OCI-LY7 (cell line): ENCODE results near the gene ADARB2. TPM values are rescaled to one million over a fixed set of nuclear protein-coding genes. Genes with fewer than 3 reads are reported as not detected.

Source experiments
- BruUV-seq: library from RNA; stranded (reverse); fragments of 400-500 nt; replicated peaks from 2 replicates; lab custom pipeline; 2021; lab: Mats Ljungman, UMichigan
- CTCF ChIA-PET: fragments of 300-600 bp; sonication (Branson Sonifier 250); formaldehyde crosslinking; loops from one replicate; lab custom pipeline; 2022; ENCODE audit warnings: antibody characterized with exemption; ENCODE audit not compliant: unreplicated experiment; lab: Charles Lee
- POLR2A ChIA-PET: fragments of 300-600 bp; sonication (Branson Sonifier 250); formaldehyde crosslinking; loops from one replicate; lab custom pipeline; 2022; ENCODE audit warnings: antibody characterized with exemption; lab: Charles Lee
- DNase-seq: peaks from one replicate; pipeline ENCODE4 v3.0.0-alpha.2; 2015; ENCODE audit warnings: low spot score
- H2AFZ ChIP-seq: fragments of 200-600 bp; sonication (generic), shearing (Covaris generic); 2 replicates; pipeline ENCODE4 v1.6.1; 2014; ENCODE audit warnings: mild to moderate bottlenecking, antibody characterized with exemption, low read length, moderate library complexity
- H3K27ac ChIP-seq: fragments of 200-600 bp; sonication (generic); 2 replicates; pipeline ENCODE4 v1.5.1; 2014; ENCODE audit warnings: mixed run types, low read depth, mild to moderate bottlenecking, moderate library complexity, low read length, inconsistent platforms; ENCODE audit not compliant: poor library complexity, severe bottlenecking
- H3K36me3 ChIP-seq: fragments of 200-600 bp; sonication (generic); 2 replicates; pipeline ENCODE4 v1.6.1; 2014; ENCODE audit warnings: mild to moderate bottlenecking, antibody characterized with exemption, low read length, moderate library complexity, mixed read lengths; ENCODE audit not compliant: insufficient read depth
- H3K4me1 ChIP-seq: fragments of 200-600 bp; sonication (generic); 2 replicates; pipeline ENCODE4 v1.5.1; 2014; ENCODE audit warnings: mild to moderate bottlenecking, low read length; ENCODE audit not compliant: insufficient read depth, poor library complexity, severe bottlenecking
- H3K4me2 ChIP-seq: fragments of 200-600 bp; sonication (generic); 2 replicates; pipeline ENCODE4 v1.6.1; 2014; ENCODE audit warnings: mild to moderate bottlenecking, low read length
- H3K4me3 ChIP-seq: fragments of 200-600 bp; sonication (generic); 2 replicates; pipeline ENCODE4 v1.5.1; 2014; ENCODE audit warnings: mild to moderate bottlenecking, low read depth, low read length; ENCODE audit not compliant: poor library complexity, severe bottlenecking
- H3K79me2 ChIP-seq: fragments of 200-600 bp; sonication (generic); 2 replicates; pipeline ENCODE4 v1.6.1; 2016; ENCODE audit warnings: low read depth, mild to moderate bottlenecking, low read length, moderate library complexity, mixed read lengths; ENCODE audit not compliant: insufficient read depth
- H3K9me2 ChIP-seq: fragments of 200-600 bp; sonication (generic); 2 replicates; pipeline ENCODE4 v1.6.1; 2016; ENCODE audit warnings: mild to moderate bottlenecking, low read length, mixed read lengths; ENCODE audit not compliant: insufficient read depth
- H3K9me3 ChIP-seq: fragments of 200-600 bp; sonication (generic); 2 replicates; pipeline ENCODE4 v1.6.1; 2014; ENCODE audit warnings: mild to moderate bottlenecking, mixed run types, low read length, mixed read lengths
- H4K20me1 ChIP-seq: fragments of 200-600 bp; sonication (generic); 2 replicates; pipeline ENCODE4 v1.6.1; 2014; ENCODE audit warnings: mild to moderate bottlenecking, antibody characterized with exemption, low read length, moderate library complexity, mixed read lengths; ENCODE audit not compliant: insufficient read depth
- EZH2phosphoT487 ChIP-seq: fragments of 200-600 bp; sonication (generic); IDR thresholded peaks from 2 replicates; pipeline ENCODE4 v1.6.1; 2018; ENCODE audit warnings: low read depth, borderline replicate concordance, mild to moderate bottlenecking, mixed run types, antibody characterized with exemption, low read length, moderate library complexity, mixed read lengths
- intact Hi-C: fragments of 100-400 bp; cut with micrococcal nuclease; formaldehyde crosslinking; loops from one replicate; pipeline ENCODE4 v1.10.0; 2022; ENCODE audit not compliant: unreplicated experiment
- total RNA-seq, 2 experiments: library from RNA; depleted of rRNA in 1 of 2; stranded (reverse); fragments of >200 nt in 1 of 2; shearing (Covaris generic) in 1 of 2; gene quantifications; 2 replicates each; pipeline ENCODE4 v1.2.3, GENCODE V29; 2014 to 2022
- TF ChIP-seq, protein P1 (sequence below): fragments of 200-600 bp; sonication (generic); conservative IDR thresholded peaks from 2 replicates; pipeline ENCODE4 v1.5.1; 2014; ENCODE audit warnings: mild to moderate bottlenecking, antibody characterized with exemption, low read length, moderate library complexity, mixed read lengths

ADARB2 gene
- total RNA-seq, 2 experiments from 2014 or later: 0.03 TPM; not detected in 1

GRCh38 chr10:1366811-1367425 lies 370.4 kb downstream of the ADARB2 start:
- Histone ChIP-seq H3K27ac (no peak overlapping the region), H3K79me2 (no peaks in the 10 kb centered on the region), H4K20me1 (no peaks in the 10 kb centered on the region), H3K4me1 (no peaks in the 10 kb centered on the region), H3K4me3 (no peak overlapping the region), H3K9me3 (no peaks in the 10 kb centered on the region), H3K9me2 (no peaks in the 10 kb centered on the region), H2AFZ (no peak overlapping the region), H3K36me3 (no peaks in the 10 kb centered on the region), H3K4me2 (no peak overlapping the region)
- POLR2A ChIA-PET: interaction anchor here (0.7 kb wide), 1 partner anchor 165 kb away, joined by 3 read pairs; no protein-coding TSS in a partner anchor
- BruUV-seq: no TSS peak
- no peak for DNase-seq
- TF ChIP-seq EZH2phosphoT487: no peak
- TF ChIP-seq, protein P1, sequence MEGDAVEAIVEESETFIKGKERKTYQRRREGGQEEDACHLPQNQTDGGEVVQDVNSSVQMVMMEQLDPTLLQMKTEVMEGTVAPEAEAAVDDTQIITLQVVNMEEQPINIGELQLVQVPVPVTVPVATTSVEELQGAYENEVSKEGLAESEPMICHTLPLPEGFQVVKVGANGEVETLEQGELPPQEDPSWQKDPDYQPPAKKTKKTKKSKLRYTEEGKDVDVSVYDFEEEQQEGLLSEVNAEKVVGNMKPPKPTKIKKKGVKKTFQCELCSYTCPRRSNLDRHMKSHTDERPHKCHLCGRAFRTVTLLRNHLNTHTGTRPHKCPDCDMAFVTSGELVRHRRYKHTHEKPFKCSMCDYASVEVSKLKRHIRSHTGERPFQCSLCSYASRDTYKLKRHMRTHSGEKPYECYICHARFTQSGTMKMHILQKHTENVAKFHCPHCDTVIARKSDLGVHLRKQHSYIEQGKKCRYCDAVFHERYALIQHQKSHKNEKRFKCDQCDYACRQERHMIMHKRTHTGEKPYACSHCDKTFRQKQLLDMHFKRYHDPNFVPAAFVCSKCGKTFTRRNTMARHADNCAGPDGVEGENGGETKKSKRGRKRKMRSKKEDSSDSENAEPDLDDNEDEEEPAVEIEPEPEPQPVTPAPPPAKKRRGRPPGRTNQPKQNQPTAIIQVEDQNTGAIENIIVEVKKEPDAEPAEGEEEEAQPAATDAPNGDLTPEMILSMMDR: no peak
- intact Hi-C loops: no loop called here
- CTCF ChIA-PET: no interaction called here

DNA sequence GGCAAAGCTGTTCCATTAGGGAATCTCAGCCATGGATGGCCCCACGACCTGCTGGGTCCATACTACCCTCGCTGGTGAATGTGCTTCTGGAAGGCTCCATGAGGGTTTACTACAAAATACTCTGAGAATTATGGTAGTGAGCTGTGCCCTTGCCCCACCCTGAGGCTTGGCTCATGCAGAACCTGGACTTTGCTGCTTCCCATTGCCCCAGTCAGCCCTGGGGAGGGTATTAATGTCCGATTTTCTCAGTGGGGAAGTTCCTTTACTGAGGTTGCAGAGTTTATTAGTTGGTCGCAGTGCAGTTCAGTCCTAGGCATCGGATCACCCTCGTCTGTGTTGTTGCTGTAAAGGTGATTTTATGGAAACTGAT lies 371.0 kb downstream of the ADARB2 start:
- no TSS peak for BruUV-seq
- CTCF ChIA-PET: no interaction called here
- intact Hi-C loops: no loop called here

More for the DNA sequence above, 371.0 kb downstream of the ADARB2 start:
- no peak overlapping the region for H3K27ac ChIP-seq
- H3K4me2 ChIP-seq: no peak overlapping the region
- H3K9me2 ChIP-seq: no peaks in the 10 kb centered on the region
- no peak overlapping the region for H2AFZ ChIP-seq
- POLR2A ChIA-PET: no interaction called here
- H3K4me1 ChIP-seq: no peaks in the 10 kb centered on the region
- H3K4me3 ChIP-seq: no peak overlapping the region
- no peaks in the 10 kb centered on the region for H3K79me2 ChIP-seq
- H3K9me3 ChIP-seq: no peaks in the 10 kb centered on the region
- DNase-seq: no peak
- no peak for TF ChIP-seq EZH2phosphoT487
- TF ChIP-seq, protein P1: no peak
- no peaks in the 10 kb centered on the region for H3K36me3 ChIP-seq
- no peaks in the 10 kb centered on the region for H4K20me1 ChIP-seq
